K562 (cell line): Measurements from ENCODE around the gene ZNF486. TPM values are rescaled to one million over a fixed set of nuclear protein-coding genes. Genes with fewer than 3 reads are reported as not detected.
"Not testable (repeated sequence)": the region's sequence is repeated elsewhere in the genome, so short reads cannot be mapped to it uniquely, and the experiment has no call there.

Source experiments
- ATAC-seq: fragments of 200-7000 bp; cut with Tn5 transposase; 3 replicates; pipeline ENCODE4 v1.9.1; 2020; ENCODE audit warnings: moderate library complexity
- BruUV-seq: library from RNA; stranded (reverse); fragments of 400-500 nt; replicated peaks from 2 replicates; lab custom pipeline; 2021; lab: Mats Ljungman, UMichigan
- CTCF ChIA-PET: fragments of 300-600 bp; formaldehyde crosslinking; extraction: SDS; loops from one replicate; lab custom pipeline; 2021; ENCODE audit warnings: low intra/inter-chr PET ratio; lab: Yijun Ruan, JAX
- POLR2A ChIA-PET: fragments of 300-600, 350-650 bp; sonication (Branson Sonifier 250); formaldehyde crosslinking; extraction: SDS; loops from one replicate; lab custom pipeline; 2021; ENCODE audit warnings: antibody characterized with exemption, inconsistent platforms; lab: Yijun Ruan, JAX
- DNase-seq, 4 experiments: peaks; one replicate each; pipeline versions ENCODE4 v3.0.0 to v3.0.0-alpha.2; 2011 to 2018; ENCODE audit warnings: low spot score in 3 of 4, mixed read lengths in 3 of 4; ENCODE audit errors: extremely low read depth in 1 of 4
- FAIRE-seq: peaks from 2 replicates; lab custom pipeline; 2011; peaks lifted over from hg19 to GRCh38; lab: Jason Lieb, UNC
- H2AFZ ChIP-seq: 2 replicates; pipeline ENCODE4 v1.6.0; 2011; ENCODE audit warnings: low read depth, low read length, control low read depth, inconsistent platforms
- H3K27ac ChIP-seq: fragments of 200-600 bp; 3 replicates; pipeline ENCODE4 v1.8.0; 2011; ENCODE audit warnings: low read depth, mild to moderate bottlenecking, control low read depth, inconsistent platforms, low read length, moderate library complexity, mixed read lengths; ENCODE audit errors: extremely low read depth
- H3K27me3 ChIP-seq, 2 experiments: fragments of 300-600 bp in 1 of 2; 2 replicates in 1 of 2; 3 replicates in 1 of 2; pipeline versions ENCODE4 v1.6.0 to v1.8.0; 2011; ENCODE audit warnings: inconsistent platforms in 2 of 2, low read length in 2 of 2, mild to moderate bottlenecking in 1 of 2, mixed read lengths in 1 of 2, moderate library complexity in 1 of 2; ENCODE audit not compliant: control insufficient read depth in 2 of 2, insufficient read depth in 2 of 2
- H3K36me3 ChIP-seq: fragments of 300-600 bp; 3 replicates; pipeline ENCODE4 v1.8.0; 2011; ENCODE audit warnings: mild to moderate bottlenecking, low read length, inconsistent platforms; ENCODE audit not compliant: control insufficient read depth, insufficient read depth
- H3K4me1 ChIP-seq, 2 experiments: fragments of 200-600 bp in 1 of 2; replicated peaks in 1 of 2; 2 replicates in 1 of 2; 3 replicates in 1 of 2; pipeline versions ENCODE4 v1.5.1 to v1.8.0; 2011; ENCODE audit warnings: inconsistent platforms in 2 of 2, low read length in 2 of 2, mild to moderate bottlenecking in 1 of 2, mixed read lengths in 1 of 2, moderate library complexity in 1 of 2; ENCODE audit not compliant: control insufficient read depth in 2 of 2, insufficient read depth in 2 of 2
- H3K4me2 ChIP-seq: 2 replicates; pipeline ENCODE4 v1.6.1; 2011; ENCODE audit warnings: low read length, control low read depth, inconsistent platforms, mixed read lengths; ENCODE audit not compliant: insufficient read depth
- H3K4me3 ChIP-seq: fragments of 200-600 bp; sonication (generic), shearing (Covaris generic); 2 replicates; pipeline ENCODE4 v1.5.1; 2016; ENCODE audit warnings: control low read depth, inconsistent platforms
- H3K79me2 ChIP-seq: fragments of 200-600 bp; 3 replicates; pipeline ENCODE4 v1.8.0; 2011; ENCODE audit warnings: low read length, inconsistent platforms; ENCODE audit not compliant: control insufficient read depth, insufficient read depth
- H3K9ac ChIP-seq, 2 experiments: 2 replicates each; pipeline versions ENCODE4 v1.6.0 to v1.6.1; 2011; ENCODE audit warnings: low read depth in 2 of 2, low read length in 2 of 2, control low read depth in 1 of 2, inconsistent platforms in 1 of 2, mild to moderate bottlenecking in 1 of 2, mixed read lengths in 1 of 2; ENCODE audit not compliant: insufficient read depth in 1 of 2
- H3K9me1 ChIP-seq: one replicate; pipeline ENCODE4 v1.6.0; 2011; ENCODE audit warnings: inconsistent platforms, mild to moderate bottlenecking, low read length, moderate library complexity; ENCODE audit not compliant: control insufficient read depth, insufficient read depth
- H3K9me3 ChIP-seq: replicated peaks from 2 replicates; pipeline ENCODE4 v1.5.1; 2011; ENCODE audit warnings: low read depth, low read length, inconsistent platforms; ENCODE audit not compliant: control insufficient read depth, insufficient read depth
- H4K20me1 ChIP-seq: replicated peaks from 2 replicates; pipeline ENCODE4 v1.6.1; 2011; ENCODE audit warnings: low read length, inconsistent platforms, mixed read lengths; ENCODE audit not compliant: control insufficient read depth, insufficient read depth
- BRF2 ChIP-seq: IDR thresholded peaks from 3 replicates; pipeline ENCODE4 v1.6.1; 2011; ENCODE audit warnings: borderline replicate concordance, mild to moderate bottlenecking; ENCODE audit not compliant: insufficient read length, insufficient read depth
- HSF4 ChIP-seq: fragments of 250-450 bp; sonication (Bioruptor Pico); IDR thresholded peaks from 2 replicates; pipeline ENCODE4 v2.1.2; 2022; ENCODE audit warnings: mild to moderate bottlenecking, moderate library complexity, borderline replicate concordance
- NCOA1 ChIP-seq: fragments of 450-650 bp; IDR thresholded peaks from 2 replicates; pipeline ENCODE4 v1.6.1; 2016; ENCODE audit warnings: low read depth
- RFX1 ChIP-seq: fragments of 450-650 bp; IDR thresholded peaks from 2 replicates; pipeline ENCODE4 v1.6.1; 2016; ENCODE audit warnings: mild to moderate bottlenecking, moderate library complexity
- WGBS: fragments of 100-300 bp; shearing (Covaris generic); methylation state at CpG from one replicate; pipeline ENCODE4 v1.1.6; 2016; ENCODE audit warnings: low coverage, mixed read lengths; ENCODE audit not compliant: insufficient coverage; ENCODE audit errors: missing lambda C conversion rate; 5-methylcytosine and 5-hydroxymethylcytosine counted together
- in situ Hi-C: fragments of 300-500 bp; cut with MboI; formaldehyde crosslinking; loops from 4 replicates; pipeline ENCODE4 v1.15.0; 2018; ENCODE audit warnings: inconsistent platforms, mixed read lengths
- intact Hi-C: fragments of 100-400 bp; cut with micrococcal nuclease; formaldehyde crosslinking; loops from 2 replicates; pipeline ENCODE4 v1.14.2; 2022
- polyA plus RNA-seq, 8 experiments: library from polyadenylated mRNA; depleted of rRNA in 4 of 8; stranded (reverse) in 5 of 8; unstranded in 3 of 8; fragments of >200 nt; fragmentation: Nextera tagmentation in 2 of 8; fragmentation: Illumina TruSeq in 1 of 8; extraction: Ambion mirVana in 2 of 8; extraction: Trizol in 1 of 8; gene quantifications; 2 replicates each; pipeline versions ENCODE4 v1.2.1 to v1.2.3, GENCODE V29; 2011 to 2014; ENCODE audit warnings: inconsistent platforms in 1 of 8, missing spikeins in 1 of 8
- total RNA-seq, 7 experiments: library from RNA; depleted of rRNA in 6 of 7; stranded (reverse); fragments of >200 nt in 6 of 7; fragmentation: Illumina TruSeq in 2 of 7; extraction: Trizol in 2 of 7; gene quantifications; 2 replicates each; pipeline versions ENCODE4 v1.2.1 to v1.2.3, GENCODE V29; 2011 to 2021; ENCODE audit warnings: low replicate concordance in 1 of 7

The ZNF486 gene
- total and polyA plus RNA-seq, 9 of the 15 experiments (the other 6 are each of a cell fraction or from before 2014, with no cell fraction given) = 0.39 to 1.6 (median 1.2) TPM

- Histone ChIP-seq H3K4me2 (0 out of 2 replicates have a peak overlapping the region, but pooled peaks have one; percentile 49), H3K36me3 (no peaks in the 10 kb centered on the region), H3K79me2 (no peaks in the 10 kb centered on the region), H3K9me1 (no peaks in the 10 kb centered on the region), H3K4me1 (no peaks in the 10 kb centered on the region), H3K9me3 (no peaks in the 10 kb centered on the region), H3K4me3 (peak overlapping the region; percentile 38)
- POLR2A ChIA-PET = interaction anchor here (0.9 to 1.2 kb wide), 3 partner anchors 9 to 67 kb away, joined by 3 to 5 read pairs (median 5); no protein-coding TSS in a partner anchor
- in situ Hi-C loops (no loop called here), intact Hi-C loops (no loop called here)
- no peak for FAIRE-seq
- WGBS = 12% methylated on average over 22 of the region's 22 CpGs
- TF ChIP-seq RFX1 (0 out of 2 replicates have a peak, but pooled peaks have one; percentile 12), BRF2 (no peak)
- TF ChIP-seq, all 486 proteins: peak for 1
- Histone ChIP-seq H4K20me1 (no peaks in the 10 kb centered on the region), H3K9ac (peak overlapping the region in 1 of 2 experiments; percentile 68; a peak in 2 of 4 replicates), H3K27ac (peak overlapping the region; percentile 55; the same call in 1 of the 3 replicates), H3K27me3 (no peaks in the 10 kb centered on the region), H2AFZ (no peak overlapping the region)
- DNase-seq (no peak), ATAC-seq (no peak)
- no TSS peak for BruUV-seq
- CTCF ChIA-PET = no interaction called here
Observed at GRCh38 chr19:20167651-20168122, 673 bp downstream of the ZNF486 start.

- intact Hi-C loops (no loop called here), in situ Hi-C loops (no loop called here)
- Histone ChIP-seq H3K9me3 (no peaks in the 10 kb centered on the region; the same call in 1 of the 2 replicates), H2AFZ (no peak overlapping the region), H3K27me3 (no peaks in the 10 kb centered on the region), H3K27ac (no peak overlapping the region), H3K36me3 (no peaks in the 10 kb centered on the region), H3K4me3 (no peak overlapping the region), H3K4me1 (no peaks in the 10 kb centered on the region), H3K4me2 (no peak overlapping the region), H3K9me1 (no peaks in the 10 kb centered on the region), H3K79me2 (no peaks in the 10 kb centered on the region), H4K20me1 (no peaks in the 10 kb centered on the region), H3K9ac (no peak overlapping the region)
- ATAC-seq (no peak), FAIRE-seq (no peak), DNase-seq (no peak)
- CTCF ChIA-PET = no interaction called here
- POLR2A ChIA-PET = no interaction called here
- no TSS peak for BruUV-seq
- TF ChIP-seq NCOA1 (no peak), HSF4 (CRISPR knock-in tag) (no peak)
- WGBS = 0% methylated on average over 3 of the region's 3 CpGs
Observed at GRCh38 chr19:20171285-20171684, 4.3 kb downstream of the ZNF486 start.

- H3K79me2 ChIP-seq, H3K36me3 ChIP-seq, H4K20me1 ChIP-seq, H3K27ac ChIP-seq, H2AFZ ChIP-seq, intact Hi-C loops, H3K4me2 ChIP-seq, POLR2A ChIA-PET, CTCF ChIA-PET, DNase-seq, H3K4me3 ChIP-seq, ATAC-seq, H3K9me3 ChIP-seq, H3K9me1 ChIP-seq, BruUV-seq, FAIRE-seq, H3K27me3 ChIP-seq, H3K9ac ChIP-seq, in situ Hi-C loops, H3K4me1 ChIP-seq: not testable (repeated sequence)
- WGBS = 4% methylated on average over 5 of the region's 28 CpGs
Observed at GRCh38 chr19:20175848-20176247, 8.8 kb downstream of the ZNF486 start.
